ENCODE measurements around the gene OSBPL2.

OSBPL2 gene

GRCh38 chr20:62302341-62303061, 64.2 kb downstream of the OSBPL2 start, which contains the start of gene ADRM1 (continued):
- TF ChIP-seq INSM2 (tag by site-specific recombination; IDR thresholded peaks at IDR 0.05) (peak; percentile 28; the same call in 1 of the 2 replicates), ZBTB21 (tag by site-specific recombination; IDR thresholded peaks at IDR 0.05) (no peak), MYNN (tag by site-specific recombination; IDR thresholded peaks at IDR 0.05; ENCODE audit: borderline replicate concordance) (no peak), ZNF654 (tag by site-specific recombination; IDR thresholded peaks at IDR 0.05; ENCODE audit: low read depth) (no peak; the same call in 1 of the 2 replicates), ZBTB17 (tag by site-specific recombination; IDR thresholded peaks at IDR 0.05) (no peak), ZNF19 (tag by site-specific recombination; IDR thresholded peaks at IDR 0.05; ENCODE audit: low read depth) (no peak), CTCF (tag by site-specific recombination; IDR thresholded peaks at IDR 0.05) (peak; percentile 98), KLF16 (tag by site-specific recombination; IDR thresholded peaks at IDR 0.05) (peak; percentile 86), ZNF792 (tag by site-specific recombination; IDR thresholded peaks at IDR 0.05) (no peak), ZNF223 (tag by site-specific recombination; IDR thresholded peaks at IDR 0.05) (no peak), YY1 (tag by site-specific recombination; IDR thresholded peaks at IDR 0.05) (no peak; the same call in 1 of the 2 replicates), ZNF132 (tag by site-specific recombination; IDR thresholded peaks at IDR 0.05; ENCODE audit: borderline replicate concordance) (no peak), ZNF707 (tag by site-specific recombination; IDR thresholded peaks at IDR 0.05) (no peak), ZNF768 (tag by site-specific recombination; IDR thresholded peaks at IDR 0.05) (no peak), ZNF266 (tag by site-specific recombination; IDR thresholded peaks at IDR 0.05; ENCODE audit: low read depth) (no peak), KLF7 (tag by site-specific recombination; IDR thresholded peaks at IDR 0.05; ENCODE audit: borderline replicate concordance) (peak; percentile 51; the same call in 1 of the 2 replicates), ZNF239 (tag by site-specific recombination; IDR thresholded peaks at IDR 0.05) (no peak), ZNF292 (tag by site-specific recombination; IDR thresholded peaks at IDR 0.05; ENCODE audit: borderline replicate concordance, low read depth) (no peak), PATZ1 (tag by site-specific recombination; IDR thresholded peaks at IDR 0.05) (peak; percentile 88), SP3 (tag by site-specific recombination; IDR thresholded peaks at IDR 0.05) (peak; percentile 81), ZNF211 (tag by site-specific recombination; IDR thresholded peaks at IDR 0.05; ENCODE audit: low read depth) (no peak), ZNF121 (tag by site-specific recombination; IDR thresholded peaks at IDR 0.05) (peak; percentile 49)
- TF ChIP-seq, protein P1, sequence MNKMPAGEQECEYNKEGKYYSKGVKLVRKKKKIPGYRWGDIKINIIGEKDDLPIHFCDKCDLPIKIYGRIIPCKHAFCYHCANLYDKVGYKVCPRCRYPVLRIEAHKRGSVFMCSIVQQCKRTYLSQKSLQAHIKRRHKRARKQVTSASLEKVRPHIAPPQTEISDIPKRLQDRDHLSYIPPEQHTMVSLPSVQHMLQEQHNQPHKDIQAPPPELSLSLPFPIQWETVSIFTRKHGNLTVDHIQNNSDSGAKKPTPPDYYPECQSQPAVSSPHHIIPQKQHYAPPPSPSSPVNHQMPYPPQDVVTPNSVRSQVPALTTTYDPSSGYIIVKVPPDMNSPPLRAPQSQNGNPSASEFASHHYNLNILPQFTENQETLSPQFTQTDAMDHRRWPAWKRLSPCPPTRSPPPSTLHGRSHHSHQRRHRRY (tag by site-specific recombination; IDR thresholded peaks at IDR 0.05), result no peak
- TF ChIP-seq, protein P2, sequence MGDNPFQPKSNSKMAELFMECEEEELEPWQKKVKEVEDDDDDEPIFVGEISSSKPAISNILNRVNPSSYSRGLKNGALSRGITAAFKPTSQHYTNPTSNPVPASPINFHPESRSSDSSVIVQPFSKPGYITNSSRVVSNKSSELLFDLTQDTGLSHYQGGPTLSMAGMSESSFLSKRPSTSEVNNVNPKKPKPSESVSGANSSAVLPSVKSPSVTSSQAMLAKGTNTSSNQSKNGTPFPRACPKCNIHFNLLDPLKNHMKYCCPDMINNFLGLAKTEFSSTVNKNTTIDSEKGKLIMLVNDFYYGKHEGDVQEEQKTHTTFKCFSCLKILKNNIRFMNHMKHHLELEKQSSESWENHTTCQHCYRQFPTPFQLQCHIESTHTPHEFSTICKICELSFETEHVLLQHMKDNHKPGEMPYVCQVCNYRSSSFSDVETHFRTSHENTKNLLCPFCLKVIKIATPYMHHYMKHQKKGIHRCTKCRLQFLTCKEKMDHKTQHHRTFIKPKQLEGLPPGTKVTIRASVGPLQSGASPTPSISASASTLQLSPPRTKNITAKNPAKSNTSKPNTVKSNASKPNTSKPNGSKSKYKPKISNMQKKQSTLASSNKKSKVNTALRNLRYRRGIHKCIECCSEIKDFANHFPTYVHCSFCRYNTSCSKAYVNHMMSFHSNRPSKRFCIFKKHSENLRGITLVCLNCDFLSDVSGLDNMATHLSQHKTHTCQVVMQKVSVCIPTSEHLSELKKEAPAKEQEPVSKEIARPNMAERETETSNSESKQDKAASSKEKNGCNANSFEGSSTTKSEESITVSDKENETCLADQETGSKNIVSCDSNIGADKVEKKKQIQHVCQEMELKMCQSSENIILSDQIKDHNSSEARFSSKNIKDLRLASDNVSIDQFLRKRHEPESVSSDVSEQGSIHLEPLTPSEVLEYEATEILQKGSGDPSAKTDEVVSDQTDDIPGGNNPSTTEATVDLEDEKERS (tag by site-specific recombination; IDR thresholded peaks at IDR 0.05), result no peak
- TF ChIP-seq, protein P3, sequence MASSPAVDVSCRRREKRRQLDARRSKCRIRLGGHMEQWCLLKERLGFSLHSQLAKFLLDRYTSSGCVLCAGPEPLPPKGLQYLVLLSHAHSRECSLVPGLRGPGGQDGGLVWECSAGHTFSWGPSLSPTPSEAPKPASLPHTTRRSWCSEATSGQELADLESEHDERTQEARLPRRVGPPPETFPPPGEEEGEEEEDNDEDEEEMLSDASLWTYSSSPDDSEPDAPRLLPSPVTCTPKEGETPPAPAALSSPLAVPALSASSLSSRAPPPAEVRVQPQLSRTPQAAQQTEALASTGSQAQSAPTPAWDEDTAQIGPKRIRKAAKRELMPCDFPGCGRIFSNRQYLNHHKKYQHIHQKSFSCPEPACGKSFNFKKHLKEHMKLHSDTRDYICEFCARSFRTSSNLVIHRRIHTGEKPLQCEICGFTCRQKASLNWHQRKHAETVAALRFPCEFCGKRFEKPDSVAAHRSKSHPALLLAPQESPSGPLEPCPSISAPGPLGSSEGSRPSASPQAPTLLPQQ (tag by site-specific recombination; IDR thresholded peaks at IDR 0.05), result peak; percentile 61; the same call in 1 of the 2 replicates
- TF ChIP-seq, protein P4, sequence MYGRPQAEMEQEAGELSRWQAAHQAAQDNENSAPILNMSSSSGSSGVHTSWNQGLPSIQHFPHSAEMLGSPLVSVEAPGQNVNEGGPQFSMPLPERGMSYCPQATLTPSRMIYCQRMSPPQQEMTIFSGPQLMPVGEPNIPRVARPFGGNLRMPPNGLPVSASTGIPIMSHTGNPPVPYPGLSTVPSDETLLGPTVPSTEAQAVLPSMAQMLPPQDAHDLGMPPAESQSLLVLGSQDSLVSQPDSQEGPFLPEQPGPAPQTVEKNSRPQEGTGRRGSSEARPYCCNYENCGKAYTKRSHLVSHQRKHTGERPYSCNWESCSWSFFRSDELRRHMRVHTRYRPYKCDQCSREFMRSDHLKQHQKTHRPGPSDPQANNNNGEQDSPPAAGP (tag by site-specific recombination; IDR thresholded peaks at IDR 0.05), result peak; percentile 84; the same call in 1 of the 2 replicates

Measured in HEK293 (cell line).